Hepatic stellate cell (primary cell): ENCODE measurements around the gene MMD.
"Not testable (repeated sequence)": the region's sequence is repeated elsewhere in the genome, so short reads cannot be mapped to it uniquely, and the experiment has no call there.

Experiments
- DNase-seq: peaks from one replicate; pipeline ENCODE4 v3.0.0; 2011; ENCODE audit warnings: low spot score

Gene MMD

GRCh38 chr17:55421179-55421934 is at the start of gene MMD:
Gene MMD, minus strand, starts transcription at chr17:55421835. Its CDS starts 140 bp downstream, at chr17:55421695.
- peak; percentile 44 for DNase-seq

- DNase-seq: no peak
Observed at GRCh38 chr17:55466671-55467070, 45.0 kb upstream of the MMD start.

- DNase-seq: not testable (repeated sequence)
Observed at GRCh38 chr17:55465771-55466170, 44.1 kb upstream of the MMD start.

- no peak for DNase-seq
Observed at GRCh38 chr17:55463600-55463999, 42.0 kb upstream of the MMD start.

- no peak for DNase-seq
Observed at GRCh38 chr17:55462711-55463110, 41.1 kb upstream of the MMD start.

- DNase-seq: no peak
Observed at GRCh38 chr17:55462234-55462633, 40.6 kb upstream of the MMD start.

GRCh38 chr17:55458978-55459377 is 37.3 kb upstream of the MMD start:
- DNase-seq: no peak

GRCh38 chr17:55458287-55458900 is 36.8 kb upstream of the MMD start:
- no peak for DNase-seq

GRCh38 chr17:55456307-55457240 is 34.9 kb upstream of the MMD start:
- no peak for DNase-seq

- DNase-seq: no peak
Observed at GRCh38 chr17:55454906-55455474, 33.4 kb upstream of the MMD start.

GRCh38 chr17:55453839-55454557 is 32.4 kb upstream of the MMD start:
- DNase-seq: no peak

GRCh38 chr17:55452139-55452790 is 30.6 kb upstream of the MMD start:
- peak; percentile 61 for DNase-seq

- no peak for DNase-seq
Observed at GRCh38 chr17:55451758-55452138, 30.1 kb upstream of the MMD start.

- no peak for DNase-seq
Observed at GRCh38 chr17:55451203-55451641, 29.6 kb upstream of the MMD start.

- DNase-seq: no peak
Observed at GRCh38 chr17:55450232-55450825, 28.7 kb upstream of the MMD start.

- DNase-seq: no peak
Observed at GRCh38 chr17:55448681-55449080, 27.0 kb upstream of the MMD start.

- no peak for DNase-seq
Observed at GRCh38 chr17:55446581-55447205, 25.1 kb upstream of the MMD start.

GRCh38 chr17:55446004-55446403 is 24.4 kb upstream of the MMD start:
- not testable (repeated sequence) for DNase-seq

- peak; percentile 40 for DNase-seq
Observed at GRCh38 chr17:55444471-55445441, 23.1 kb upstream of the MMD start.
